CD14-positive monocyte (primary cell): ENCODE data around the gene AP1G2. TPM values are rescaled to one million over a fixed set of nuclear protein-coding genes. Genes with fewer than 3 reads are reported as not detected.

Source experiments
- DNase-seq, 3 donors: peaks; one replicate each; pipeline ENCODE4 v3.0.0-alpha.2; 2011 to 2022
- H2AFZ ChIP-seq: 2 replicates; pipeline ENCODE4 v1.6.0; 2012; ENCODE audit warnings: mild to moderate bottlenecking, low read depth, low read length, inconsistent platforms; ENCODE audit not compliant: insufficient read depth, poor library complexity, severe bottlenecking
- H3K27ac ChIP-seq, 2 donors: 1 replicate in 1 of 2; 2 replicates in 1 of 2; pipeline ENCODE4 v1.5.1; 2012 to 2013; ENCODE audit warnings: low read length in 2 of 2, control low read depth in 1 of 2, inconsistent platforms in 1 of 2, low read depth in 1 of 2, mild to moderate bottlenecking in 1 of 2
- H3K27me3 ChIP-seq, 2 donors: one replicate each; pipeline versions ENCODE4 v1.6.0 to v1.6.1; 2011 to 2013; ENCODE audit warnings: low read length in 2 of 2; ENCODE audit not compliant: control insufficient read depth in 2 of 2, insufficient read depth in 2 of 2
- H3K36me3 ChIP-seq, 2 donors: replicated peaks in 1 of 2; 1 replicate in 1 of 2; 2 replicates in 1 of 2; pipeline versions ENCODE4 v1.5.1 to v1.6.1; 2012 to 2013; ENCODE audit warnings: low read length in 2 of 2, control low read depth in 1 of 2, inconsistent platforms in 1 of 2, mild to moderate bottlenecking in 1 of 2; ENCODE audit not compliant: insufficient read depth in 2 of 2, control insufficient read depth in 1 of 2
- H3K4me1 ChIP-seq, 2 donors: 1 replicate in 1 of 2; 2 replicates in 1 of 2; pipeline versions ENCODE4 v1.5.1 to v1.6.1; 2012 to 2013; ENCODE audit warnings: low read length in 2 of 2, control low read depth in 1 of 2, inconsistent platforms in 1 of 2, mild to moderate bottlenecking in 1 of 2, moderate library complexity in 1 of 2; ENCODE audit not compliant: insufficient read depth in 2 of 2, control insufficient read depth in 1 of 2
- H3K4me2 ChIP-seq: replicated peaks from 2 replicates; pipeline ENCODE3; 2012; ENCODE audit warnings: low read length, moderate library complexity, mild to moderate bottlenecking; ENCODE audit not compliant: poor library complexity, severe bottlenecking; ENCODE audit errors: extremely low read depth
- H3K4me3 ChIP-seq, 3 experiments: fragments of 200-600 bp in 1 of 3; sonication (generic) in 1 of 3; replicated peaks in 1 of 3; 1 replicate in 2 of 3; 2 replicates in 1 of 3; pipeline ENCODE4 v1.5.1; 2011 to 2013; ENCODE audit warnings: low read length in 3 of 3, mild to moderate bottlenecking in 3 of 3, control low read depth in 2 of 3, low read depth in 2 of 3, inconsistent platforms in 1 of 3, moderate library complexity in 1 of 3
- H3K79me2 ChIP-seq: 2 replicates; pipeline ENCODE4 v1.6.0; 2012; ENCODE audit warnings: mild to moderate bottlenecking, control low read depth, inconsistent platforms, low read length, moderate library complexity; ENCODE audit not compliant: insufficient read depth
- H3K9ac ChIP-seq: 2 replicates; pipeline ENCODE4 v1.6.0; 2017; ENCODE audit warnings: low read length, mild to moderate bottlenecking; ENCODE audit not compliant: insufficient read depth, poor library complexity, severe bottlenecking
- H3K9me3 ChIP-seq, 2 donors: replicated peaks in 1 of 2; 1 replicate in 1 of 2; 2 replicates in 1 of 2; pipeline versions ENCODE4 v1.5.1 to v1.6.1; 2012 to 2013; ENCODE audit warnings: low read length in 2 of 2, control low read depth in 1 of 2; ENCODE audit not compliant: control insufficient read depth in 1 of 2, insufficient read depth in 1 of 2
- H4K20me1 ChIP-seq: 2 replicates; pipeline ENCODE4 v1.6.0; 2012; ENCODE audit warnings: mild to moderate bottlenecking, low read length, control low read depth, moderate library complexity; ENCODE audit not compliant: insufficient read depth
- H3K27ac Mint-ChIP-seq, 7 donors: one replicate each; pipeline ENCODE4 v1.8.0; 2020; ENCODE audit warnings: mild to moderate bottlenecking in 7 of 7, mixed read lengths in 7 of 7, moderate library complexity in 6 of 7, inconsistent platforms in 2 of 7
- H3K27me3 Mint-ChIP-seq, 3 donors: one replicate each; pipeline ENCODE4 v1.8.0; 2021 to 2022; ENCODE audit warnings: low read depth in 3 of 3, mild to moderate bottlenecking in 3 of 3, mixed read lengths in 3 of 3, moderate library complexity in 3 of 3, inconsistent platforms in 1 of 3
- H3K36me3 Mint-ChIP-seq, 2 donors: one replicate each; pipeline ENCODE4 v1.8.0; 2020; ENCODE audit warnings: mixed read lengths in 2 of 2, inconsistent platforms in 1 of 2, mild to moderate bottlenecking in 1 of 2
- H3K4me1 Mint-ChIP-seq: one replicate; pipeline ENCODE4 v1.8.0; 2020; ENCODE audit warnings: mild to moderate bottlenecking, mixed read lengths
- H3K4me3 Mint-ChIP-seq, 2 donors: one replicate each; pipeline ENCODE4 v1.8.0; 2020; ENCODE audit warnings: mild to moderate bottlenecking in 2 of 2, mixed read lengths in 2 of 2, moderate library complexity in 1 of 2
- H3K9me3 Mint-ChIP-seq, 7 donors: one replicate each; pipeline ENCODE4 v1.8.0; 2020 to 2022; ENCODE audit warnings: mixed read lengths in 7 of 7, mild to moderate bottlenecking in 6 of 7, moderate library complexity in 6 of 7, inconsistent platforms in 2 of 7
- WGBS: methylation state at CpG from one replicate; pipeline ENCODE4 v1.1.5; 2013; ENCODE audit warnings: missing lambda C conversion rate; ENCODE audit not compliant: insufficient coverage; 5-methylcytosine and 5-hydroxymethylcytosine counted together
- intact Hi-C, 2 donors: fragments of 100-400 bp; cut with micrococcal nuclease; formaldehyde crosslinking; loops; one replicate each; pipeline versions ENCODE4 v1.15.0 to v1.15.1; 2023
- polyA plus RNA-seq, 3 donors: library from polyadenylated mRNA; depleted of rRNA in 1 of 3; unstranded in 2 of 3; stranded (reverse) in 1 of 3; fragments of 300-500 nt in 2 of 3; fragments of >200 nt in 1 of 3; fragmentation: Illumina TruSeq in 2 of 3; gene quantifications; 1 replicate in 2 of 3; 2 replicates in 1 of 3; pipeline ENCODE4 v1.2.3, GENCODE V29; 2012 to 2021
- TF ChIP-seq, protein P1 (sequence below): fragments of 200-600 bp; IDR thresholded peaks from one replicate; pipeline ENCODE4 v1.8.0; 2022; ENCODE audit warnings: antibody characterized with exemption, mild to moderate bottlenecking

Gene AP1G2
- polyA plus RNA-seq, 3 donors, result 32.2 to 437 (median 37.0) TPM

- Histone ChIP-seq H3K4me3 (no peak overlapping the region), H3K79me2 (peaks cover 20% of the 10 kb centered on the region), H3K4me1 (peaks cover 26 to 34% of the 10 kb centered on the region in 2 donors), H3K27me3 (no peaks in the 10 kb centered on the region), H3K36me3 (peaks cover 62 to 77% of the 10 kb centered on the region in 2 donors), H4K20me1 (peaks cover 31% of the 10 kb centered on the region), H3K9me3 (no peaks in the 10 kb centered on the region), H3K27ac (peak overlapping the region; percentile 24 to 34), H3K9ac (no peak overlapping the region), H2AFZ (no peak overlapping the region), H3K4me2 (no peak overlapping the region)
- Mint-ChIP-seq H3K4me1 (peaks cover 38% of the 10 kb centered on the region), H3K27ac (peak overlapping the region; percentile 7 to 87 (median 70)), H3K9me3 (peaks cover 0 to 2% (median 0%) of the 10 kb centered on the region in 7 donors), H3K36me3 (peaks cover 60 to 79% of the 10 kb centered on the region in 2 donors), H3K4me3 (no peak overlapping the region), H3K27me3 (peaks cover 0 to 1% (median 0%) of the 10 kb centered on the region in 3 donors)
- DNase-seq, result peak in 2 of 3 donors; percentile 46 to 61
- TF ChIP-seq, protein P1, sequence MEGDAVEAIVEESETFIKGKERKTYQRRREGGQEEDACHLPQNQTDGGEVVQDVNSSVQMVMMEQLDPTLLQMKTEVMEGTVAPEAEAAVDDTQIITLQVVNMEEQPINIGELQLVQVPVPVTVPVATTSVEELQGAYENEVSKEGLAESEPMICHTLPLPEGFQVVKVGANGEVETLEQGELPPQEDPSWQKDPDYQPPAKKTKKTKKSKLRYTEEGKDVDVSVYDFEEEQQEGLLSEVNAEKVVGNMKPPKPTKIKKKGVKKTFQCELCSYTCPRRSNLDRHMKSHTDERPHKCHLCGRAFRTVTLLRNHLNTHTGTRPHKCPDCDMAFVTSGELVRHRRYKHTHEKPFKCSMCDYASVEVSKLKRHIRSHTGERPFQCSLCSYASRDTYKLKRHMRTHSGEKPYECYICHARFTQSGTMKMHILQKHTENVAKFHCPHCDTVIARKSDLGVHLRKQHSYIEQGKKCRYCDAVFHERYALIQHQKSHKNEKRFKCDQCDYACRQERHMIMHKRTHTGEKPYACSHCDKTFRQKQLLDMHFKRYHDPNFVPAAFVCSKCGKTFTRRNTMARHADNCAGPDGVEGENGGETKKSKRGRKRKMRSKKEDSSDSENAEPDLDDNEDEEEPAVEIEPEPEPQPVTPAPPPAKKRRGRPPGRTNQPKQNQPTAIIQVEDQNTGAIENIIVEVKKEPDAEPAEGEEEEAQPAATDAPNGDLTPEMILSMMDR, result peak; percentile 97
- no CpG with 5 or more reads among the region's 2 CpGs for WGBS
- intact Hi-C loops, result loop anchor here (1.0 to 10.0 kb wide), 3 partner anchors 85 to 238 kb away; partner anchors contain the start of gene PABPN1 (in 1 of the 2)
Measured at GRCh38 chr14:23562822-23563472, 4.6 kb downstream of the AP1G2 start.

- Mint-ChIP-seq H3K27ac (peak overlapping the region in 3 of 7 donors; percentile 28 to 61 (median 36)), H3K27me3 (peaks cover 0 to 1% (median 0%) of the 10 kb centered on the region in 3 donors), H3K36me3 (peaks cover 60 to 82% of the 10 kb centered on the region in 2 donors), H3K9me3 (no peaks in the 10 kb centered on the region), H3K4me3 (no peak overlapping the region), H3K4me1 (peaks cover 37% of the 10 kb centered on the region)
- peaks cover 25 to 33% of the 10 kb centered on the region in 2 donors for H3K4me1 ChIP-seq
- no peak overlapping the region for H3K4me2 ChIP-seq
- H3K9ac ChIP-seq, result no peak overlapping the region
- no peak overlapping the region for H3K27ac ChIP-seq
- H3K79me2 ChIP-seq, result peaks cover 13% of the 10 kb centered on the region
- H3K4me3 ChIP-seq, result no peak overlapping the region
- peaks cover 64 to 81% of the 10 kb centered on the region in 2 donors for H3K36me3 ChIP-seq
- no peak overlapping the region for H2AFZ ChIP-seq
- intact Hi-C loops, result loop anchor here (1.0 to 10.0 kb wide), 3 partner anchors 84 to 237 kb away; partner anchors contain the start of gene PABPN1 (in 1 of the 2)
- WGBS, result 86% methylated on average over 11 of the region's 15 CpGs
- TF ChIP-seq, protein P1, result no peak
- no peaks in the 10 kb centered on the region for H3K9me3 ChIP-seq
- H3K27me3 ChIP-seq, result no peaks in the 10 kb centered on the region
- DNase-seq, result no peak
- peaks cover 31% of the 10 kb centered on the region for H4K20me1 ChIP-seq
Measured at GRCh38 chr14:23561873-23562821, 5.4 kb downstream of the AP1G2 start.
